Hepatocyte (in vitro differentiated cells): ENCODE data around the gene RRP15.

ENCODE experiments used
- EZH2 ChIP-seq: fragments of 200-600 bp; sonication (generic); IDR thresholded peaks from 2 replicates; pipeline ENCODE4 v1.6.1; 2016; ENCODE audit warnings: antibody characterized with exemption, mild to moderate bottlenecking, borderline replicate concordance
- TF ChIP-seq, protein P1 (sequence below): fragments of 200-600 bp; sonication (generic); IDR thresholded peaks from 2 replicates; pipeline ENCODE4 v1.5.1; 2016; ENCODE audit warnings: antibody characterized with exemption, mild to moderate bottlenecking; ENCODE audit not compliant: poor library complexity

DNA sequence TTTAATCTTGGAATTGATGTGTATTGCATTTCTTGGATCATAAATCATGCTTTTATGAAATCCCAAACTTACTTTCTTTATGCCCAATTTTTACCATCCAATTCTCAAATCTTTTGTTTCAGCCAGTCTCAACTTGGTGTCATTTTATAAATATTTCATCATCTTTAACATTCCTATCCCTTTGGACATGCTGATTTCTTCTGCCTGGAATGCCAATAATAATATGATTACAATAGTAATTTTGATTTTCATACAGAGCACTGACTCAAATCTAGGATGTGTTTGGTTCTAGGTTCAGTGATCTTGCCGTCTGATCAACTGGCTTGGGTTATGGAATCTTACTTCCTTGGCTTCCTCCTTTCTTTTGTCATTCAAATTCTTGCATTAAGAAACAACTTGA lies 12.8 kb downstream of the RRP15 start:
- TF ChIP-seq, protein P1, sequence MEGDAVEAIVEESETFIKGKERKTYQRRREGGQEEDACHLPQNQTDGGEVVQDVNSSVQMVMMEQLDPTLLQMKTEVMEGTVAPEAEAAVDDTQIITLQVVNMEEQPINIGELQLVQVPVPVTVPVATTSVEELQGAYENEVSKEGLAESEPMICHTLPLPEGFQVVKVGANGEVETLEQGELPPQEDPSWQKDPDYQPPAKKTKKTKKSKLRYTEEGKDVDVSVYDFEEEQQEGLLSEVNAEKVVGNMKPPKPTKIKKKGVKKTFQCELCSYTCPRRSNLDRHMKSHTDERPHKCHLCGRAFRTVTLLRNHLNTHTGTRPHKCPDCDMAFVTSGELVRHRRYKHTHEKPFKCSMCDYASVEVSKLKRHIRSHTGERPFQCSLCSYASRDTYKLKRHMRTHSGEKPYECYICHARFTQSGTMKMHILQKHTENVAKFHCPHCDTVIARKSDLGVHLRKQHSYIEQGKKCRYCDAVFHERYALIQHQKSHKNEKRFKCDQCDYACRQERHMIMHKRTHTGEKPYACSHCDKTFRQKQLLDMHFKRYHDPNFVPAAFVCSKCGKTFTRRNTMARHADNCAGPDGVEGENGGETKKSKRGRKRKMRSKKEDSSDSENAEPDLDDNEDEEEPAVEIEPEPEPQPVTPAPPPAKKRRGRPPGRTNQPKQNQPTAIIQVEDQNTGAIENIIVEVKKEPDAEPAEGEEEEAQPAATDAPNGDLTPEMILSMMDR: no peak
- no peak for TF ChIP-seq EZH2
